UCSD-AML1 (cell line): ENCODE results near the gene OPHN1.
"Not testable (repeated sequence)": the region's sequence is repeated elsewhere in the genome, so short reads cannot be mapped to it uniquely, and the experiment has no call there.

Experiments used
- DNase-seq: peaks from one replicate; lab custom pipeline; 2025; ENCODE audit not compliant: unreplicated experiment; lab: John Stamatoyannopoulos, UW

The OPHN1 gene

DNA sequence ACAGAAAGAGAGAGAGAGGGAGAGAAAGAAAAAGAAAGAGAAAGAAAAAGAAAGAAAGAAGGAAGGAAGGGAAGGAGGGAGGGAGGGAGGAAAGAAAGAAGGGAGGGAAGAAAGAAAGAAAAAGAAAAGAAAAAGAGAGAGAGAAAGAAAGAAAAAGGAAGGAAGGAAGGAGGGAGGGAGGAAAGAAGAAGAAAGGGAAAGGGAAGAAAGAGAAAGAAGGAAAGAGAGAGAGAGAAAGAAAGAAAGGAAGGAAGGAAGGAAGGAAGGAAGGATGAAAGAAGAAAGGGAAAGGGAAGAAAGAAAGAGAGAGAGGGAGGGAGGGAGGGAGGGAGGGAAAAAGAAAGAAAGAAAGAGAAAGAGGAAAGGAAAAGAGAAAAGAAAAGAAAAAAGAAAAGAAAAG is 10.8 kb downstream of the OPHN1 start:
- DNase-seq, result no peak

DNA sequence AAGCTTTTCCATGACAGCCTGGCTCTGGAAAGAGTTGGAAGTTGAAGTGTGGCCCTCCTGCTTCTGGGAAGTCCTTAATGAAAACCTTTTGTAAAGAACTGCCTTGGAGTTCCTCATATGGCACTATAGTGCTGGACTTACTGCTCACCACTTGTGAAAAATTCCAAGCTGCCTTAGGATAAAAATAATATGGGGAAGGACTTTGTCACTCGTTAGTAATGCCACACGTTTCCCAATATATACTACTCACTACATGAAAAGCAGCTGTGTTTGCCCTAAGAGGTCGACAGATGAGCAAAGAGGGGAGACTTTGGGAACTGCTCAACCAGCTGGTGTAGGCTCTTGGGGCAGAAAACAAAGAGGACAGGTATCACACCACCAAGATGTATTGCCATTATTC is 11.7 kb downstream of the OPHN1 start:
- DNase-seq, result no peak

DNA sequence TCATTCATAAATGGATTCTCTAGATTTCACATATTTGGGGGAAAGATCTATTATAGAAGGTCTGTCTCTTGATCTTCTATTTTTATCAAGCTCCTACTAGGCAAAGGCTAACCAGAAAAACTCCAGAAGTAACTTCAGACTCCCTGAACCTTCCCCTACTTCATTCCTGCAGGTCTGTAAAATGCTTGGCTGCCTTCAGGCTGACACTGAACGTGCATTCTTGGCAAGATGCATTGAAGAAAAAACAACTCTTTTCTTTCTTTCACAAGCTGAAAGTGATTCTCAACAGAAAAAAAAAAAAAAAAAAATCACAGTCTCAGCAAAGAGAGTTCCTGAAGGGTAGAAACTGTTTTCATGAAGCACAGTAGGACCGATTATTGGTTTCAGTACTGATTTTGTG is 12.7 kb downstream of the OPHN1 start:
- no peak for DNase-seq

DNA sequence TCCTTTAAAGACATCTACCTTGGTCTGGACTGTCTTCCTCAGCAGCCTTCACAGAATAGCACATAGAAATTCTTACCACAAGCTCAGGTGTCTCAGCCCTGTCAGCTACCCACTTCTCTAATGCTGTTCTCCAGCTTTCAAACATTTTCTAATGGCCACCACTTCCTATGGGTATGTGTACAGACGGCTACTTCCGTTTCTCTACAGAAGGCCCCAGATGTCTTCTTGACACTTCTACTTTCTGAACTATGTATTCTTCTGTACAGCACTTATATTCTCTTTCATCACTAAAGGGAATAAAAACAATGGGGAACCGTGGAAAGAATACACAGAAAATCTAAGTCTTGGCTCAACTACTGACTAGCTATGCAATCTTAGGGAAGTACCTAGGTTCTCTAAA is 13.3 kb downstream of the OPHN1 start:
- no peak for DNase-seq

DNA sequence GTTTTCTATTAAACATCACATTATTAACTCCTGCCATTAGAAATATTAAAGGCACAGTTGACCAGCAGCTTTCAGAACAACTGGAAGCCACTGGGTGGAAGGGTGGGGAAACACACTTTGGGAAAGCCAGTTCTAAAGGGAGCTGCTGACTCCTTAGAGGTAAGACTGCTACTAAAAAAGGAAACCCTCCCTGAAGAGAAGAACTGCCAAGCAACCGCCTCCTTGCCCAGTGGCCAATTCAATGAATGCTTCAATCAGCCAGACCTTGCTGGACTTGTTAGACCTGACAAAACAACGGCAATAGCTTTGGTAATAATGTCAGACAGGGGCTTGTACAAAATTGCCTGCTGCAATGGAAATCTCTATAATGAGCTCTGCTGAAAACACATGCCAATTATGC is 15.6 kb downstream of the OPHN1 start:
- DNase-seq, result no peak

DNA sequence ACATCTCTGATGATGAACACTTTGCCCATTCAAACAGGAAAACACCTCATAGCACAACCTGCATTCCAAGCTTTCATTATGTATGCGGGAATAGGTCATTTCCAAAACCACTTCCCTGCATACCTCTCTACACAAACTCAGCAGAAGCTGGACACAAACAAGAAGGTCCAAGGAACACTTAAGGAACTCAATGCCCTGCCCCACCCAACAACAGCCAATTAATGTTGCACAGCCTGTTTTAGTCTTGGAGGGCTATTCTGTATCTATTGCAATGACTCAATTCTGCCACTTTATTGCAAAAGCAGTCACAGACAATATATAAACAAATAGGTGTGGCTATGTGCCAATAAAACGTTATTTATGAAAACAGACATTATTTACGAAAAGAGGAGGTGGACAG is 16.7 kb downstream of the OPHN1 start:
- no peak for DNase-seq

DNA sequence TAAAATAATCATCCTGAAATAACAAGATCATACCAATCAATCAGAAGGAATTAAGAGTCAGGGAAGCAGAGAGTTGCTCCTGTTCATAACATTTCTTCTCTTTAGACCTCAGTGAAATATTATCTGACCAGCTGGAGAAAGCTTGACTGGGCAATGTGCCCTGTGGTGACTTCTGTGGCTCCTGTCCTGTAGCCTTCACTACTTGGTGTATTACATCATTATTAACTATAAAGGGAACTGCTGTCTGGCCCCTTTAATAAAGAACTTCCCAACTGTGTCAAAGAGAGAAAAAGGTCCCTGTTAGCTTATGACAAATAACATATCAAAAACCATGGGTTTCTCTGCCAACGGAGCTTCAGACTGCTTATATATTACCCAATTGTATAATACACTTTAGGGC is 18.0 kb downstream of the OPHN1 start:
- DNase-seq, result peak; percentile 9

DNA sequence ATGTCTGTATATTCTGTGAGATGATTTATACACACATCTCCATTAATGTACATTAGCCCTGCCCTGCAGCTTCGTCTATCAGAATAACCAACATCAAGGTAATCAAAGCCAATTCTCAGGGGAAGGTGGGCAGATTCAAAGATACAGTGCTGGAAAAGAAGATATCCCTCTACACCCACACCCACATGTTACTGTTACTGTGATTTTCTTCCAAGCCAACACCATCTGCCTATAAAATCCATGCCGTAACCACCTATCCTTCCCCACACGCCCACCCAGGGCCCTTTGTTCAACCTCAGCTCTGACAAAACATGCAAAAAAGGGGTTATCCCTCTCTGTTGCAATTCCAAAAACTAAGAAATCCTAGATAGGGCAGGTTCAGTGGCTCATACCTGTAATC is 20.0 kb downstream of the OPHN1 start:
- no peak for DNase-seq

DNA sequence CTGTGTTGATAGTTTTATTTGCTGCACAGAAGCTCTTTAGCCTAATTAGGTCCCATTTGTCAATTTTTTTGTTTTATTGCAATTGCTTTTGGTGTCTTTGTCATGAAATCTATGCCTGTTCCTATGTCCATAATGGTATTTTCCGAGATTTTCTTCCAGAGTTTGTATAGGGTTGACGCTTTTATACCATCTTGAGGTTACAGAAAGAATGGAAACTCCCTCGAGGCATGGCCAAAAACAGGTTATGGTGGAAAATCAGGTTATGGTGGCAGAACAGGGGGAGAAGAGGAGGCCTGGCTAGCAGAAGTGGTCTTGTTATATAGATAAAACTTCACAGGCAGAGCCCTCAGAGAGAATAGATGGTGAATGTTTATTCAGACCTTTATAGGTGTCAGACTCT is 21.6 kb downstream of the OPHN1 start:
- no peak for DNase-seq

DNA sequence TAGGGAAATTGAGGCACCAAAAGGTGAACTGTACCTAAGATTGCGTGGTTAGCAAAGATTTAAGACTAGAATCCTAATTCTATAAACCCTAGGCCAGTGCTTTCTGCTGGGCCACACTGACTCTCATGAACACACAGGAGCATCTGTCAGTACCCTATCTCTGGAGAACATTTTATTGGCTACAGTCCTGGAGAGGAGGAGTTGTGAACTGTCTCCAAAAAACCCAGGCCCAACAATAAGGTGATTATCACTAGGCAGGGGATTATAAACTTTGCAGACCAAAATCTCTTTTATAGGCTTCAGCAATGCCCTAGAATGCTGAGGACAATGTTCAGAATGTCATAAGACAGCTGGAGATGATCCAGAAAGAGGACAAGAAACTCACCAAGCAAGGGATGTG is 24.1 kb downstream of the OPHN1 start:
- DNase-seq, result no peak

DNA sequence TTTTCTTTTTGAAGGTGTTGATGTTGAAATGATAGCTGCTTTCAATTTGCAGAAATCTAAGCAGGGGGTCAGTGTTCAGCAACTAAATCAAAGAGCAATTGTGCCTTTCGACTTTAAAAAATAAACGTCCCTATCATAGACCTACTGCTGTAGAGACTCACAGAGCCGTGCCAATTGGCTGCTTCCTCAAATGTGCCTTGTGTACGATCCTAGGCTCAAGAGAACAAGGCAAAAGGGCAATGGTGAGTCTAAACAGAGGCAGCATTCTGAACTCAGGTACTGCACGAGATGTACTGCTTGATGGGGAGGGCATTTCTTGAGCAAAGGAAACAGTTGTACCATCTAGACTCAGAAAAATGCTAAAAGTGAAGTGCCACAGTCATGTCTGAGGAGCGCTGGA is 29.8 kb downstream of the OPHN1 start:
- DNase-seq, result no peak

DNA sequence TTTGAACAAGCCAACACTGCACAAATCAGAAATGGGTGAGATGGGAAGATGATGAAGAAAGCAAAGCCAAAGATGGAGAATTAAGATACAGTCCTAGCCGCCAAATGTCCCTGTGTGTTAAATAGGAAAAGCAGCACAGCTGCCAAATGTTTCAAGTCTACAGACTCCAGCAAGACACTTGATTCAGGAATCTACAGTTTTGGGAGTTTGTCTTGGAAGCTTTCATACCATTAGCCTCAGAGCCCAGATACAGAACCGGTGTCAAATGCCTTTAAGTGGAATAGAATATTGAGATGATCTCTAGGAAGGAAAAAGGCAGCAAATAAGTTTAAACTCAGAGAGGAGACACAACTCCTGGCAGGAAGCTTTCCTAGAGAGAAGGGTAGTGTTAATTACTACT is 30.3 kb downstream of the OPHN1 start:
- no peak for DNase-seq

DNA sequence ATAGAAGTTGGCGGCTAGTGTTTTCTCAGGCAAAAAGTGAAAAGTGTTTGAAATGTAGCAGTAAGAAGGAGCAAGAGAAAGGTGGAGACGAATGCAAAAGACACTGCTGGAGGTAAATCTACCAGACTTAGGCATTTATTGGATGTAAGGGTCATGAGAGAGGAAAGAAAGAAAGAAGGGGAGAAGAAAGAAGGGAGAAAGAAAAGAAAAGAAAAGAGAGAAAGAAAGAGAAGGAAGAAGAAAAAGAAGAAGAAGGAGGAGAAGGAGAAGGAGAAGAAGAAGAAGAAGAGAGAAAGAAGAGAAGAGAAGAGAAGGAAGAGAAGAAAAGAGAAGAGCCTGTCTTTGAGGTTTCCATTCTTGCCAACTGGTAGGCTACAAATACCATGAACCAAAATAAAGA is 31.2 kb downstream of the OPHN1 start:
- no peak for DNase-seq

DNA sequence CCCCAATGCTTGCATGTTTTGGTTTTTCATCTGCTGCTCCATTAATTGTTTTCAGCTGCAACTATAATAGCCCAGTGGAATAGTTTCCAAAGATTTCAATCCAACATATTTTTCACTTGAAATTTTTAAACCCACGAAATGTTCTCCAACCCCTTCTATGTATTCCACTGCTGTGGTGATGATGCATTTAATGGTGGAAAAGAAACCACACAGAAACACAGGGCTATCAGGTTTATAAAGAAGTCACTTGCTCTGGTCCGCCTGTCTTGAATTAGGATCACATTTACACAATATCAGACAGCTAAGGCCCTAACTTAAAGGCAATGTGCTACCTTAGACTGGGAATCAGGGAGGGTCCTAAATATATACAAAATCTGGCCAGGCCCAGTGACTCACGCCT is 35.0 kb downstream of the OPHN1 start:
- DNase-seq, result no peak

DNA sequence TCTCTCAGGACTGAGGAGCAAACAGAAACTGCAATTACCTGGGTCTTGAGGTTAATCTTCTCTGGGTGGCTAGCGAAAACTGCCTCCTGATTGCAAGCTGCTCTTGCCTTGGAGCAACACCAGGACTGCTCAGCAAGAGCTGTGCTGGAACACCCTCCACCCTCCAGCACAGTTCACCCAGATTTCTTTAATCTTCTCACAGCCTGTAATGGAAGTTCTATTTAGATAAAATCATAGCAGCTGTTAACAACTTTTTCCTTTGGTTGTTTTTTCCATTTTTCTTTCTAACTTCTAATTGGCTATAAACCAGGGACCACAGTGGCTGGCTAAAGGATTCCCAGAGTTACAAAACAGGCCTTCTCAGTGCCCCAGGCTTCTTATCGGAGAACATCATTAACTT is 36.3 kb downstream of the OPHN1 start:
- DNase-seq, result no peak

DNA sequence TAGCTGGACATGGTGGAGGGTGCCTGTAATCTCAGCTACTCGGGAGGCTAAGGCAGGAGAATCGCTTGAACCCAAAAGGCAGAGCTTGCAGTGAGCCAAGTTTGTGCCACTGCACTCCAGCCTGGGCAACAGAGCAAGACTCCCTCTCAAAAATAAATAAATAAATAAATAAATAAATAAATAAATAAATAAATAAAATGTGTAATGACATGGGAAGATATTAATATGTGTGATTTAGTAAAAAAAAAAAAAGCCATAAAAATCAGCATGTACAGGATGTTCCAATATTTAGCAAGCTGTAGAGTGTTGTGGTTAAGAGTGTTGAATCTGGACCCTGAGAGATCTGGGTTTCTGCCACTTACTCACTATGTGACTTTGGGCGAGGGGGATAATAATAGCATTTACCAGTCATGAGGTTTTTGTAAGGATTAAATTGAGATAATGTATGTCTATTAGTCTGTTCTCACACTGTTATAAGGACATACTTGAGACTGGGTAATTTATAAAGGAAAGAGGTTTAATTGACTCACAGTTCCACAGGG is 43.8 kb downstream of the OPHN1 start:
- DNase-seq, result not testable (repeated sequence)

DNA sequence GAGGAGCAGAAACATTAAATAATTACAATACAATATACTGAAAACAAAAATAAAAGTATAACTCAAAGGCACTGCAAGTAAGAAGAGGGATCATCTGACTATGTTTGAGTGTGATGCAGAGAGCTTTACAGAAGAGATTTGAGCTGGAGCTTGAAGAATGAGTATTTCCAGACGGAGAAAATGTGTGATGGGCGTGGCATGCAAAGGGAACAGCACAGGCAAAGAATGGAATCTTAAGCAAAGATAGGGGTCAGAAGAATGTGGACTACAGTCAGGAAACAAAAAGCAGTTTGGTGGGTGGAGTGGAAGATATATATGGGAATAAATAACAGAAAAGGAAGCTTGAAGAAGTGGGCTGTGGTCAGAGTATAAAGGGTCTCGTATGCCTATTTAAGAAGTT is 45.5 kb downstream of the OPHN1 start:
- DNase-seq, result no peak

DNA sequence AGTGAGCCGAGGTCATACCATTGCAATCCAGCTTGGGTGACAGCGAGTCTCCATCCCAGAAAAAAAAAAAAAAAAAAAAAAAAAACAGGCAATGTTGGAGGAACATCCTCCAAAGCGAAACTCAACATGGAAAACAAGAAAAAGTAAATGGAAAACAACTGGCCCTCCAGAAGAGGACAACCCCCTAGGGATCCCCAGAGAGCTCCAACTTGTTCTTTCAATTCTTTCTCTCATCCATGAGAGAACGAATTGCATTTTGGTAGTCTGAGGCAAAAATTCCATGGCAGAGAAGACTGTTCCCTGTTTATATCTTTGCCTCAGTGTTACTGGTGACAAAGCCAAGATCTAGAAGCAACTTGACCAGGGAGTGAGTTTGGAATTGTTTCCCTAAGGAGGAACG is 49.8 kb downstream of the OPHN1 start:
- DNase-seq, result no peak

DNA sequence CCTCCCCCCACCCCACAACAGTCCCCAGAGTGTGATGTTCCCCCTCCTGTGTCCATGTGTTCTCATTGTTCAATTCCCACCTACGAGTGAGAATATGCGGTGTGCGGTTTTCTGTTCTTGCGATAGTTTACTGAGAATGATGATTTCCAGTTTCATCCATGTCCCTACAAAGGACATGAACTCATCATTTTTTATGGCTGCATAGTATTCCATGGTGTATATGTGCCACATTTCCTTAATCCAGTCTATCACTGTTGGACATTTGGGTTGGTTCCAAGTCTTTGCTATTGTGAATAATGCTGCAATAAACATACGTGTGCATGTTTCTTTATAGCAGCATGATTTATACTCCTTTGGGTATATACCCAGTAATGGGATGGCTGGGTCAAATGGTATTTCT is 55.7 kb downstream of the OPHN1 start:
- not testable (repeated sequence) for DNase-seq

DNA sequence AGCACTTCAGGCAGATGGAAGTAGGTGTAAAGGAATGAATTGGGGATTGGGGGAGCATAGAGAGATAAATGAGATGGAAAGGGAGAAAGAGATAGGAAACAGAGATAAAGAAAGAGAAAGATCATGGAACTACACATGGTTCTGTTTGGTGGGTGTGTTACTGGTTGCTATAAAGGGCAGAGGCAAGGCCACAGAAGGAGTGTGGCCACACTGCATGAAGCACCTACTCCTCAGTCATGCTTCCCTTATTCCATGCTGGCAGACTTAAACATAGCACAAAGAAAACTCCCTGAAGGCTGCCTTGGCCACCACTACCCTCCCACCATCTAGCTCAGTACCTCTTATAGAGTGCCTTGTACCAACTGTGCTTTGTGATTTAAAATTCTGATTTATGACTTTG is 56.9 kb downstream of the OPHN1 start:
- no peak for DNase-seq

DNA sequence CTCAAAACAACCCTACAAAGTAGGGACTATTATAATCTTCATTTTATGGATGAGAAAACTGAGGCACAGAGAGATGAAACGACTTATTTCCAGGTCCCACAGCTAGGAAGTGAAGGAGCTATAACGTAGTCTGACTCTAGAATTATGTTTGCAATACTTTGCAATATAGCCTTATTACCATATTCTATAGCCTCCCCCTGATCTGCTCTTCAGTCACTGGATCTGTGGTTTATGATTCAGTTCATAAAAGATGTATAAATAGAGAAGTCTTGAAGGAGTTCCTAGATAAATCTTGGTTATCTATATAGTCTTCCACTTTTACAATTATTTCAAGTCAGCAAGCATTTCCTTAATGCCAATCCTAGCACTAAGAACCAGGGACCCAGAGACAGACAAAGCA is 57.5 kb downstream of the OPHN1 start:
- no peak for DNase-seq

DNA sequence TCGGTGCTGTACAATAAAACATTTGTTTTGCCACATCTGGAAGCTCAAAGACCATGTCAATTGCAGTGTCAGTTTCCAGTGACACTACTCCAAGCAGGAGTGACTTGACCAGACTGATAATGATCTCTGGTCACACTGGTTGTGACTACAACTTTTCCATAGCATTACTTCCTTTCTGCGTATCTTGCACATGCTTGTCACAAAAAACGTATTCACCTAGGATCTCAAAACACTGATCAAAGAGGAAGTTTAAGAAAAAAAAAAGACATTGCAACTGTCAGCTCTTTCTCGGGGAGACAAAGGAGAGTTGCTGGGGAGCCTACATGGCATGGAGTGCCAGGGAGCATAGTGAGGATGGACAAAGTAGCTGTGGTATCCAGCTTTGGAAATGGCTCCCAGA is 60.6 kb downstream of the OPHN1 start:
- no peak for DNase-seq

DNA sequence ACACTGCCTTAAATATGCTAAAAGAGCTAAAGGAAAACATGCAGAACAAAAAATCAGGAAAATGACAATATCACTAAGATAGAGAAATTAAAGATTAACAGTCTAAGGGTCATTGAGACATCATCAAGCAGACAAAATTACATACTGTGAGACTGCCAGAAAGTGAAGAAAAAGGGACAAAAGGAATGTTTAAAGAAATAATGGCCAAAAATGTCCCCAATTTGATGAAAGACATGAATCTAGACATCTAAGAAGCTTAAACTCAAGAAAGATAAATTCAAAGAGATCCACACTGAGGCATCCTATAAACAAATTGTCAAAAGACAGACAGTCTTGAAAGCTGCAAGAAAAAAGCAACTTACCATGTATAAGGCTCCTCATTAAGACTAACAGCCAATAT is 63.7 kb downstream of the OPHN1 start:
- DNase-seq, result no peak

DNA sequence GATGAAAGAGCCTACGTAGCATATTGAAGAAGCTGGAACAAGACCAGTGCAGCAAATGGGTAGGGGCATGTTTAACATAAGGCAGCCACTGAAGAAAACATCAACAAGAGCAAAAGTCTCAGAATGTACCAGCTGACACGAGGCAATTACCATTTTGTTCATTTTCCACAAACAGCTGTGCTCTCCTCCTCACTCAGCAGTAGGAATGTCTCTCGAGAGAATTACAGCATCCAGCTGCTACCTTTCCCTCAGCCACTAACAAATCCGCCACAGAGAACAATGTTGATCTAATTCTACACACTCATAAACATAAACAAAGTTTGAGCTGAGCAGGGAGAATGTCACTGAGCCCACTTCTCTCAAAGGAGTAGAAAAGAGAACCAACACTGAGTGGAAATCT is 68.0 kb downstream of the OPHN1 start:
- no peak for DNase-seq
